ENCODE results near the gene SLC17A2. TPM values are rescaled to one million over a fixed set of nuclear protein-coding genes. Genes with fewer than 3 reads are reported as not detected.
A peak's percentile ranks its signal among the peaks of the same experiment; 100 is the strongest.

Gene SLC17A2
- total and polyA plus RNA-seq, 2 of the 13 experiments (the other 11 are each of a cell fraction or from before 2014, with no cell fraction given) = 11.2 to 32.4 TPM

- TF ChIP-seq AFF4 (CRISPR knock-in tag; IDR thresholded peaks at IDR 0.05) = no peak
- no peak for TF ChIP-seq ZNF781 (CRISPR knock-in tag; IDR thresholded peaks at IDR 0.05; ENCODE audit: borderline replicate concordance, not compliant biosample characterization)
- no peak for TF ChIP-seq YY1 (IDR thresholded peaks at IDR 0.05; ENCODE audit: insufficient read depth, insufficient replicate concordance, low read depth, low read length)
- 0 out of 2 replicates have a peak, but pooled peaks have one; percentile 24 for TF ChIP-seq FOXA3 (CRISPR knock-in tag; IDR thresholded peaks at IDR 0.05)
- 0 out of 2 replicates have a peak, but pooled peaks have one; percentile 6 for TF ChIP-seq HMG20B (CRISPR knock-in tag; conservative IDR thresholded peaks at IDR 0.05)
- no peak for TF ChIP-seq ZNF704 (CRISPR knock-in tag; IDR thresholded peaks at IDR 0.05; ENCODE audit: borderline replicate concordance)
- TF ChIP-seq KMT2B (CRISPR knock-in tag; IDR thresholded peaks at IDR 0.05) = peak; percentile 50; the same call in 1 of the 2 replicates
- TF ChIP-seq SNAI1 (CRISPR knock-in tag; IDR thresholded peaks at IDR 0.05; ENCODE audit: borderline replicate concordance) = no peak
- 0 out of 2 replicates have a peak, but pooled peaks have one; percentile 48 for TF ChIP-seq TOE1 (CRISPR knock-in tag; IDR thresholded peaks at IDR 0.05)
- TF ChIP-seq ZNF619 (CRISPR knock-in tag; IDR thresholded peaks at IDR 0.05) = no peak
- TF ChIP-seq ZIK1 (CRISPR knock-in tag; IDR thresholded peaks at IDR 0.05; ENCODE audit: borderline replicate concordance, low read depth) = no peak
- peak; percentile 87 for TF ChIP-seq SAP130 (CRISPR knock-in tag; IDR thresholded peaks at IDR 0.05; ENCODE audit: low read depth)
- no peak for TF ChIP-seq TBX2 (CRISPR knock-in tag; IDR thresholded peaks at IDR 0.05; ENCODE audit: borderline replicate concordance)
- no peak for TF ChIP-seq TBL1XR1 (IDR thresholded peaks at IDR 0.05; ENCODE audit: borderline replicate concordance, low read length, partially characterized antibody)
- TF ChIP-seq ATF7 (IDR thresholded peaks at IDR 0.05) = no peak
- no peak for TF ChIP-seq ATF7 (CRISPR knock-in tag; IDR thresholded peaks at IDR 0.05)
- no peak for TF ChIP-seq HCFC1 (IDR thresholded peaks at IDR 0.05; ENCODE audit: low read depth, low read length)
- no peak for TF ChIP-seq BRF2 (CRISPR knock-in tag; IDR thresholded peaks at IDR 0.05)
- no peak for TF ChIP-seq ZFY (CRISPR knock-in tag; IDR thresholded peaks at IDR 0.05)
- no peak for TF ChIP-seq MAFG (CRISPR knock-in tag; IDR thresholded peaks at IDR 0.05)
- TF ChIP-seq PBX3 (CRISPR knock-in tag; IDR thresholded peaks at IDR 0.05; ENCODE audit: borderline replicate concordance) = no peak
- TF ChIP-seq ZNF766 (CRISPR knock-in tag; IDR thresholded peaks at IDR 0.05; ENCODE audit: borderline replicate concordance) = no peak
Measured at GRCh38 chr6:25962149-25963127, 31.9 kb upstream of the SLC17A2 start, which contains the start of gene TRIM38 (continued).
